ENCODE results near the gene KNTC1.

The KNTC1 gene

DNA sequence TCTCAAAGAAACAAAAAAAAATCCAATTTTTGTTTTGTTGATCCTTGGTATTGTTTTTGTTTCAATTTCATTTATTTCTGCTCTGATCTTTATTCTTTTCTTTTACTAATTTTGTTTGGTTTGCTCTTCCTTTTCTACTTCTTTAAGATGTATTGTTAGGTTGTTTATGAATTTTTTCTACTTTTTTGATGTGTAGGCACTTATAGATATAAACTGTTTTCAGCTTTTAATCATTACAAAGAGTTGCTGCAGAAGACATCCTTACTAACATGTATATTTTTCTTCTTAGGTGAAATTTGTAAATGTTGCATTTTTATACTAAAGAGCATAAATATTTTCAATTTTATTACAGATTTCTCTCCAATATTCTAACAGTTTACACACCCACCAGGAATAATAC lies 69.8 kb downstream of the KNTC1 start:
- TF ChIP-seq, protein P1, sequence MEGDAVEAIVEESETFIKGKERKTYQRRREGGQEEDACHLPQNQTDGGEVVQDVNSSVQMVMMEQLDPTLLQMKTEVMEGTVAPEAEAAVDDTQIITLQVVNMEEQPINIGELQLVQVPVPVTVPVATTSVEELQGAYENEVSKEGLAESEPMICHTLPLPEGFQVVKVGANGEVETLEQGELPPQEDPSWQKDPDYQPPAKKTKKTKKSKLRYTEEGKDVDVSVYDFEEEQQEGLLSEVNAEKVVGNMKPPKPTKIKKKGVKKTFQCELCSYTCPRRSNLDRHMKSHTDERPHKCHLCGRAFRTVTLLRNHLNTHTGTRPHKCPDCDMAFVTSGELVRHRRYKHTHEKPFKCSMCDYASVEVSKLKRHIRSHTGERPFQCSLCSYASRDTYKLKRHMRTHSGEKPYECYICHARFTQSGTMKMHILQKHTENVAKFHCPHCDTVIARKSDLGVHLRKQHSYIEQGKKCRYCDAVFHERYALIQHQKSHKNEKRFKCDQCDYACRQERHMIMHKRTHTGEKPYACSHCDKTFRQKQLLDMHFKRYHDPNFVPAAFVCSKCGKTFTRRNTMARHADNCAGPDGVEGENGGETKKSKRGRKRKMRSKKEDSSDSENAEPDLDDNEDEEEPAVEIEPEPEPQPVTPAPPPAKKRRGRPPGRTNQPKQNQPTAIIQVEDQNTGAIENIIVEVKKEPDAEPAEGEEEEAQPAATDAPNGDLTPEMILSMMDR (IDR thresholded peaks at IDR 0.05; ENCODE audit: low read length, missing control alignments) = no peak
- no peak overlapping the region for H3K4me3 ChIP-seq (replicated peaks; ENCODE audit: low read depth, low read length)
- no peak for DNase-seq (ENCODE audit: low read depth)

DNA sequence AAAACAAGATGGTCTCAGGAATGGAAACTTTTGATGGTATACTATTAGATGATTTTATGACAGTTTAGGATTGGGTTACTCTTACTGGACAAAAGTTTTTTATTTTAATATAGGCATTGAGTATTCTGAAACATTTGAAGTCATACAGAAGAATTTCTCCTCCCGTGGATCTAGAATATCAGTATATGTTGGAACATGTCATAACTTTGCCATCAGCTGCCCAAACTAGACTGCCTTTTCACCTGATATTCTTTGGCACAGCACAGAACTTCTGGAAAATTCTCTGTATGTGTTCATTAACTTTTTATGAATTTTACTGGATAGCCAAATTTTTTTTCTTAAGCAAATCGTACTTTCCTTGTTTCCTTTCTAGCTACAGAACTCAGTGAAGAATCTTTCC lies 75.4 kb downstream of the KNTC1 start:
- TF ChIP-seq, protein P1 (IDR thresholded peaks at IDR 0.05; ENCODE audit: low read length, missing control alignments) = no peak
- DNase-seq (ENCODE audit: low read depth) = no peak

DNA sequence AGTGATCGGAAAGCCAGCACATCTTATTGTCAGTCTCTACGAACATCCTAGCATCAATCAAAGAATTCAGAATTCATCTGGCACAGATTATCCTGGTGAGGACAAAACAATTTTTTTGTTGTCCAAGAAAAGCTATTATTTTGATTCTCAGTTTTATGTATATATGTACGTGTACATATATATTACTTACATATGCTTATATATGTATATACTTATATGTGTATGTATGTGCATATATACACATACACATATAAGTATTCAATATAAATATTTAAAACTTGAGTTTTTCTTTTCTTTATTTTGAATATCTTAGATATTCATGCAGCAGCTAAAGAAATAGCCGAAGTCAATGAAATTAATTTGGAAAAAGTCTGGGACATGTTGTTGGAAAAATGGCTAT lies 77.9 kb downstream of the KNTC1 start:
- no peak overlapping the region for H3K4me3 ChIP-seq (replicated peaks; ENCODE audit: low read depth, low read length)
- TF ChIP-seq, protein P1 (IDR thresholded peaks at IDR 0.05; ENCODE audit: low read length, missing control alignments) = no peak
- no peak for DNase-seq (ENCODE audit: low read depth)

More for the DNA sequence above, 75.4 kb downstream of the KNTC1 start:
- H3K4me3 ChIP-seq (replicated peaks; ENCODE audit: low read depth, low read length) = no peak overlapping the region

DNA sequence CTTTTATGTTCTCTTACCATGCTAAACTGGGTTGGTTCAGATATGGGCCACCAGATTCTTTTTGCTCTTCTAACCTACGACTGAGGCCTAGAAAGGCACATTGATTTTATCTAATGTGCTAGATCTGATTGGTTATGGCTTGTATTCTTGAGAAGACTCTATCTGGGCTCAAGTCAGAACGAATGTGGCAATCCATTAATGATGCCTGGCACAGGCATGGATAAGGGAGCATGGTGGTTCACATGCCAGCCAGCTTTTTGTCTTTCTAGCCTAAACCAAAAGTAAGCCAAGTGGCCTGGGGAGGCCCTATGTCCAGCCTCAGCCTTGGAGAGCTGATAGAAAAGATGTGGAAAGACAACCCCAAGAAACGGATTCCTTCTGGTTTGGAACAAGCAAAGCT lies 82.7 kb downstream of the KNTC1 start:
- H3K4me3 ChIP-seq (replicated peaks; ENCODE audit: low read depth, low read length) = no peak overlapping the region
- DNase-seq (ENCODE audit: low read depth) = no peak
- TF ChIP-seq, protein P1 (IDR thresholded peaks at IDR 0.05; ENCODE audit: low read length, missing control alignments) = no peak

DNA sequence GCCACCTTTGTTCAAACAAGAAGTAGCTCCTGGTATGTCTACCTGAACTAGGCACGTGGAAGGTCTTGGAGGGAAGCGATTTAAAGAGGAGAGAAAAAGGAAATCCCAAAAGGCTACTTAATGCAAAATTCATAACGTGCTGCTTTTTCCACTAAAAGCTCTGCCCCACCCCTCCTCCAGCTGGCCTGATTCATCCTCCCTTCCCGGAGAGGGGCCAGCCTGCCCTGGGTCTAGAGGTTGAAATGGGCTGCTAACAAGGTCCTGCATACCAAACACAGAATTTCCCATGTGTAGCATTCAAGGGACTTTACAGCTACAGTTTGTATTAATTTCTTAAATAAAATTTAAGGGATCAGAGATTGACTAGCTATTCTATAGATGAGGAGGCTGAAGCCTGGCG lies 83.2 kb downstream of the KNTC1 start:
- TF ChIP-seq, protein P1 (IDR thresholded peaks at IDR 0.05; ENCODE audit: low read length, missing control alignments) = no peak
- DNase-seq (ENCODE audit: low read depth) = no peak
- no peak overlapping the region for H3K4me3 ChIP-seq (replicated peaks; ENCODE audit: low read depth, low read length)

DNA sequence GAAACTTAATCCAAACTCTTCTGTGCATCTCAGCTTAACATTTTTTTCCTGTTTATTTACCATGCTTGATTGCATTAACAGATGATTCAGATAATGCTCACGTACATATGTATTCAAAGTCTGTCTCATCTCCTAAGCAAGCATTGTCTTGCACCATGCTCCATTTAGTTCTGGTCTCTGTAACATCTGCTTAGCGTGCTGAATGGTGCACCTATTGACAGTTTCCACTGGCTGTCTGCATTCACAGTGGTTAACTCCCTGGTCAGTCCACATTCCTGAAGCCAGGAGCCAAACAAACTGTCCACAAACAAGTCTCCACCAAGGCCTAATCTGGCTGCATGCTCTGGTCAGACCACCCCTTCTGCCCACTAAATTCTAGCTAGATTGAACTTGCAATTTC lies 83.9 kb downstream of the KNTC1 start:
- no peak overlapping the region for H3K4me3 ChIP-seq (replicated peaks; ENCODE audit: low read depth, low read length)
- DNase-seq (ENCODE audit: low read depth) = no peak
- TF ChIP-seq, protein P1 (IDR thresholded peaks at IDR 0.05; ENCODE audit: low read length, missing control alignments) = no peak

DNA sequence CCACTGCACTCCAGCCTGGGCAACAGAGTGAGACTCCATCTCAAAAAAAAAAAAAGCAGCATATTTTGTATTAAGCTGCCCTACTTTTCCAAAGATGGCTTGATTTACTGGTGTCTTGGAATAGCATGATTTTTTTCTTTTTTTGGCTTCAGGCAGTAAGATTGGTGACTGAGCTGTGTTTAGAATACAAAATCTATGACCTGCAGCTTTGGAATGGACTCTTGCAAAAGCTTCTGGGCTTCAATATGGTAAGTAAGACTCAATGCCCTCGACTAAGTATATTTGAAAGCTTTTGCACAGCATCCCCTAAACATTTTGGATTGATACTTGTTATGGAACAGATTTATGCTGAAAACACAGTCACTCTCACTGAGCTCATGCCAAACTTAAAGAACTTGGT lies 87.8 kb downstream of the KNTC1 start:
- H3K4me3 ChIP-seq (replicated peaks; ENCODE audit: low read depth, low read length) = no peak overlapping the region
- no peak for DNase-seq (ENCODE audit: low read depth)
- TF ChIP-seq, protein P1 (IDR thresholded peaks at IDR 0.05; ENCODE audit: low read length, missing control alignments) = no peak
